H9 (cell line): ENCODE data around the gene CASP6. TPM values are rescaled to one million over a fixed set of nuclear protein-coding genes. Genes with fewer than 3 reads are reported as not detected.

Source experiments
- DNase-seq: peaks from one replicate; pipeline ENCODE4 v3.0.0-alpha.2; 2017
- H2AFZ ChIP-seq: one replicate; pipeline ENCODE4 v1.6.1; 2013; ENCODE audit warnings: mild to moderate bottlenecking, low read length, control low read depth, moderate library complexity
- H2AK5ac ChIP-seq: 2 replicates; pipeline ENCODE4 v1.6.1; 2013; ENCODE audit warnings: low read length, control low read depth, mixed read lengths; ENCODE audit not compliant: insufficient read length
- H2BK120ac ChIP-seq: one replicate; pipeline ENCODE4 v1.6.1; 2013; ENCODE audit warnings: low read depth, mild to moderate bottlenecking, low read length, control low read depth, inconsistent platforms; ENCODE audit not compliant: poor library complexity, severe bottlenecking
- H2BK12ac ChIP-seq: 2 replicates; pipeline ENCODE4 v1.6.1; 2013; ENCODE audit warnings: low read length, control low read depth, mixed read lengths, low read depth; ENCODE audit not compliant: insufficient read length
- H2BK15ac ChIP-seq: 2 replicates; pipeline ENCODE4 v1.6.1; 2013; ENCODE audit warnings: low read depth, low read length, control low read depth
- H2BK20ac ChIP-seq: one replicate; pipeline ENCODE4 v1.6.1; 2013; ENCODE audit warnings: low read depth, mild to moderate bottlenecking, low read length, control low read depth, inconsistent platforms; ENCODE audit not compliant: poor library complexity, severe bottlenecking
- H2BK5ac ChIP-seq: 2 replicates; pipeline ENCODE4 v1.6.1; 2013; ENCODE audit warnings: low read length, control low read depth, mixed read lengths; ENCODE audit not compliant: insufficient read length
- H3K14ac ChIP-seq: 2 replicates; pipeline ENCODE4 v1.6.1; 2013; ENCODE audit warnings: low read length, control low read depth; ENCODE audit not compliant: insufficient read depth
- H3K18ac ChIP-seq: 2 replicates; pipeline ENCODE4 v1.6.1; 2013; ENCODE audit warnings: low read depth, mild to moderate bottlenecking, mixed read lengths, low read length, control low read depth; ENCODE audit not compliant: insufficient read length
- H3K23ac ChIP-seq: 2 replicates; pipeline ENCODE4 v1.6.1; 2013; ENCODE audit warnings: low read length, control low read depth, mixed read lengths, low read depth; ENCODE audit not compliant: insufficient read length
- H3K23me2 ChIP-seq: 2 replicates; pipeline ENCODE4 v1.6.1; 2013; ENCODE audit warnings: low read depth, mild to moderate bottlenecking, mixed read lengths, low read length, control low read depth; ENCODE audit not compliant: insufficient read length, poor library complexity, severe bottlenecking
- H3K27ac ChIP-seq: 2 replicates; pipeline ENCODE4 v1.5.1; 2013; ENCODE audit warnings: low read length, control low read depth, mixed read lengths, low read depth; ENCODE audit not compliant: insufficient read length
- H3K27me3 ChIP-seq: 2 replicates; pipeline ENCODE4 v1.6.1; 2013; ENCODE audit warnings: low read length, control low read depth, inconsistent platforms; ENCODE audit not compliant: insufficient read depth
- H3K4ac ChIP-seq: 2 replicates; pipeline ENCODE4 v1.6.1; 2013; ENCODE audit warnings: low read depth, mild to moderate bottlenecking, control low read depth, inconsistent platforms, low read length, moderate library complexity
- H3K4me1 ChIP-seq: 2 replicates; pipeline ENCODE4 v1.6.1; 2013; ENCODE audit warnings: low read length, control low read depth, inconsistent platforms; ENCODE audit not compliant: insufficient read depth
- H3K4me2 ChIP-seq: 2 replicates; pipeline ENCODE4 v1.6.1; 2013; ENCODE audit warnings: low read length, control low read depth, mixed read lengths; ENCODE audit not compliant: insufficient read length, insufficient read depth
- H3K56ac ChIP-seq: 2 replicates; pipeline ENCODE4 v1.6.1; 2013; ENCODE audit warnings: low read depth, mild to moderate bottlenecking, mixed read lengths, low read length, control low read depth; ENCODE audit not compliant: insufficient read length
- H3K79me1 ChIP-seq: 2 replicates; pipeline ENCODE4 v1.6.1; 2013; ENCODE audit warnings: low read depth, mild to moderate bottlenecking, moderate library complexity, low read length, control low read depth, inconsistent platforms; ENCODE audit not compliant: insufficient read depth, poor library complexity, severe bottlenecking
- H3K79me2 ChIP-seq: 2 replicates; pipeline ENCODE4 v1.6.1; 2013; ENCODE audit warnings: low read length, control low read depth, inconsistent platforms; ENCODE audit not compliant: insufficient read depth
- H3K9ac ChIP-seq: 2 replicates; pipeline ENCODE4 v1.6.1; 2013; ENCODE audit warnings: low read length, control low read depth, mixed read lengths; ENCODE audit not compliant: insufficient read length; ENCODE audit errors: extremely low read depth
- H3K9me3 ChIP-seq: one replicate; pipeline ENCODE4 v1.6.1; 2013; ENCODE audit warnings: low read depth, low read length, inconsistent platforms; ENCODE audit not compliant: control insufficient read depth
- H3T11ph ChIP-seq: one replicate; pipeline ENCODE4 v1.6.1; 2013; ENCODE audit warnings: mild to moderate bottlenecking, low read length, control low read depth, inconsistent platforms
- H4K20me1 ChIP-seq: one replicate; pipeline ENCODE4 v1.6.1; 2013; ENCODE audit not compliant: control insufficient read depth, insufficient read length, insufficient read depth
- H4K5ac ChIP-seq: 2 replicates; pipeline ENCODE4 v1.6.1; 2013; ENCODE audit warnings: low read depth, mild to moderate bottlenecking, mixed read lengths, low read length, control low read depth; ENCODE audit not compliant: insufficient read length
- H4K8ac ChIP-seq: replicated peaks from 2 replicates; pipeline ENCODE4 v1.6.1; 2013; ENCODE audit warnings: low read length, control low read depth, mixed read lengths, low read depth; ENCODE audit not compliant: insufficient read length
- H4K91ac ChIP-seq: 2 replicates; pipeline ENCODE4 v1.6.1; 2013; ENCODE audit warnings: low read depth, mild to moderate bottlenecking, moderate library complexity, mixed read lengths, low read length, control low read depth; ENCODE audit not compliant: insufficient read length
- H3K27ac Mint-ChIP-seq, 3 experiments: 2 replicates in 2 of 3; 3 replicates in 1 of 3; pipeline ENCODE4 v1.8.0; 2020 to 2021; ENCODE audit warnings: mixed read lengths in 3 of 3, mild to moderate bottlenecking in 1 of 3, moderate library complexity in 1 of 3
- H3K27me3 Mint-ChIP-seq: 2 replicates; pipeline ENCODE4 v1.8.0; 2021; ENCODE audit warnings: low read depth, mild to moderate bottlenecking, moderate library complexity, mixed read lengths
- H3K36me3 Mint-ChIP-seq, 3 experiments: 2 replicates in 2 of 3; 3 replicates in 1 of 3; pipeline ENCODE4 v1.8.0; 2020 to 2021; ENCODE audit warnings: low read depth in 3 of 3, mixed read lengths in 3 of 3; ENCODE audit not compliant: insufficient read depth in 1 of 3
- H3K4me1 Mint-ChIP-seq, 2 experiments: 2 replicates each; pipeline ENCODE4 v1.8.0; 2020; ENCODE audit warnings: mixed read lengths in 2 of 2
- H3K4me3 Mint-ChIP-seq, 2 experiments: 2 replicates in 1 of 2; 3 replicates in 1 of 2; pipeline ENCODE4 v1.8.0; 2020 to 2021; ENCODE audit warnings: mild to moderate bottlenecking in 2 of 2, mixed read lengths in 2 of 2, moderate library complexity in 1 of 2
- H3K9me3 Mint-ChIP-seq, 2 experiments: 2 replicates in 1 of 2; 3 replicates in 1 of 2; pipeline ENCODE4 v1.8.0; 2020; ENCODE audit warnings: mild to moderate bottlenecking in 2 of 2, mixed read lengths in 2 of 2, moderate library complexity in 1 of 2
- CTCF ChIP-seq: fragments of 200-600 bp; sonication (generic); conservative IDR thresholded peaks from 3 replicates; pipeline ENCODE4 v1.8.0; 2021; ENCODE audit warnings: antibody characterized with exemption, mild to moderate bottlenecking
- WGBS: extraction: QIAGEN DNeasy Blood & Tissue Kit; methylation state at CpG from one replicate; pipeline ENCODE4 v1.1.7; 2013; ENCODE audit warnings: missing lambda C conversion rate, low lambda C conversion rate, mixed read lengths; ENCODE audit not compliant: insufficient read length; ENCODE audit errors: extremely low coverage; 5-methylcytosine and 5-hydroxymethylcytosine counted together
- total RNA-seq: library from RNA; stranded (reverse); gene quantifications from 2 replicates; pipeline ENCODE4 v1.2.1, GENCODE V29; 2021

Gene CASP6
- total RNA-seq, 1 experiment from 2014 or later, result 25.2 TPM

- Histone ChIP-seq H3K9ac (no peak overlapping the region), H3K27ac (no peak overlapping the region), H3T11ph (no peak overlapping the region), H3K14ac (no peak overlapping the region), H2BK120ac (no peak overlapping the region), H3K23ac (no peak overlapping the region), H2AK5ac (no peak overlapping the region), H2AFZ (no peak overlapping the region), H3K9me3 (no peaks in the 10 kb centered on the region), H3K23me2 (no peaks in the 10 kb centered on the region), H3K4me2 (no peak overlapping the region), H3K18ac (no peak overlapping the region), H3K4me1 (peaks cover 3% of the 10 kb centered on the region), H2BK12ac (no peak overlapping the region), H4K8ac (no peak overlapping the region), H2BK15ac (no peak overlapping the region), H3K79me2 (no peaks in the 10 kb centered on the region), H4K20me1 (no peaks in the 10 kb centered on the region), H2BK20ac (no peak overlapping the region), H3K56ac (no peak overlapping the region), H4K5ac (no peak overlapping the region), H3K27me3 (no peaks in the 10 kb centered on the region), H3K4ac (no peak overlapping the region), H3K79me1 (no peaks in the 10 kb centered on the region), H4K91ac (no peak overlapping the region), H2BK5ac (no peak overlapping the region)
- Mint-ChIP-seq H3K36me3 (peaks cover 18 to 38% (median 33%) of the 10 kb centered on the region in 3 experiments), H3K4me3 (no peak overlapping the region), H3K27me3 (no peaks in the 10 kb centered on the region), H3K27ac (no peak overlapping the region), H3K9me3 (peaks cover 14 to 17% of the 10 kb centered on the region in 2 experiments), H3K4me1 (peaks cover 28 to 35% of the 10 kb centered on the region in 2 experiments)
- no peak for DNase-seq
- no CpG with 5 or more reads among the region's 6 CpGs for WGBS
- TF ChIP-seq CTCF, result no peak
Observed at GRCh38 chr4:109683621-109684253, 19.5 kb downstream of the CASP6 start.
